Activated CD8-positive, alpha-beta memory T cell treated with anti-CD3 and anti-CD28 coated beads, Interleukin-2, amount 10 ng/mL, durations not matched to agents 7 days and 5 days (primary cell): Measurements from ENCODE around the gene APOA4. TPM values are rescaled to one million over a fixed set of nuclear protein-coding genes. Genes with fewer than 3 reads are reported as not detected.
"Not testable (repeated sequence)": the region's sequence is repeated elsewhere in the genome, so short reads cannot be mapped to it uniquely, and the experiment has no call there.

Experiments used
- ATAC-seq: fragments of 150-1000 bp; cut with Tn5 transposase; one replicate; pipeline ENCODE4 v1.10.0; 2021; ENCODE audit warnings: moderate library complexity
- CTCF ChIA-PET: fragments of 350-600 bp; sonication (Branson Sonifier 250); formaldehyde crosslinking; loops from one replicate; lab custom pipeline; 2021; ENCODE audit warnings: antibody characterized with exemption; lab: Charles Lee
- DNase-seq: peaks from one replicate; pipeline ENCODE4 v3.0.0-alpha.2; 2020
- H3K27ac Mint-ChIP-seq: one replicate; pipeline ENCODE4 v1.8.0; 2021; ENCODE audit warnings: mild to moderate bottlenecking, mixed read lengths
- H3K27me3 Mint-ChIP-seq: one replicate; pipeline ENCODE4 v1.8.0; 2021; ENCODE audit warnings: mixed read lengths
- H3K36me3 Mint-ChIP-seq: one replicate; pipeline ENCODE4 v1.8.0; 2021; ENCODE audit warnings: mild to moderate bottlenecking, mixed read lengths
- H3K4me1 Mint-ChIP-seq: one replicate; pipeline ENCODE4 v1.8.0; 2021; ENCODE audit warnings: mixed read lengths
- H3K4me3 Mint-ChIP-seq: one replicate; pipeline ENCODE4 v1.8.0; 2021; ENCODE audit warnings: mild to moderate bottlenecking, moderate library complexity, mixed read lengths
- H3K9me3 Mint-ChIP-seq: one replicate; pipeline ENCODE4 v1.8.0; 2022; ENCODE audit warnings: low read depth, mixed read lengths
- total RNA-seq, 2 experiments: library from RNA; stranded (reverse); gene quantifications; one replicate each; pipeline ENCODE4 v1.2.3, GENCODE V29; 2021

Gene APOA4
- total RNA-seq, 2 experiments from 2014 or later = not detected

DNA sequence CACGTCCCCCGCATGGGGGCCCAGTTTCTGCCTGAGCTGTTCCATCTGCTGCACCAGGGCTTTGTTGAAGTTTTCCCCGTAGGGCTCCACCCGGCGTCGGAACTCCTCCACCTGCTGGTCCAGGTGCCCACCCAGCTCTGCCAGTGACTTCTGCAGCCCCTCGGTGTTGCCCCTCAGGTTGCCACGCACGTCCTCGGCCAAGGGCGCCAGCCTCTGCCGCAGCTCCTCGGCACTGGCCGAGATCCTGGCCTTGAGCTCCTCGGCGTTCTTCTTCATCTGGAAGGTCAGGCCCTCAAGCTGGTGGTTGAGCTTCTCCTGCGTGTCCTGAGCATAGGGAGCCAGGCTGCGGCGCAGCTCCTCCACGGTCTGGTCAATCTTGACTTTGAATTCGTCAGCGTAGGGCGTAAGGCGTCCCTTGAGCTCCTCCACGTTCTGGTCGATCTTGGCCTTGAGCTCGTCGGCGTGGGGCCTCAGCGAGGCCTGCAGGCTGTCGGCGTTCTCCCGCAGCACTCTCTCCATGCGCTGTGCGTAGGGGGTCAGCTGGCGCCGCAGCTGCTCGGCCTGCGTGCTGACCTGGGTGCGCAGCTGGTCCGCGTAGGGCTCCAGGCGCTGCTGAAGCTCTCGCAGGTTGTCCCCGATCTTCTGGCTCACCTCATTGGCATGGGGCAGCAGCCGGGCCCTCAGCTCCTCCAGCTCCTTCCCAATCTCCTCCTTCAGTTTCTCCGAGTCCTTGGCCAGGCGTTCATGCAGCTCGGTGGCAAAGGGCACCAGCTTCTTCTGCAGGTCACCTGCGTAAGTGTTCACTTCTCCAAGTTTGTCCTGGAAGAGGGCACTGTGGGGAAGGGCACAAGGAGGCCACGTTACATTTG, 1.8 kb downstream of the APOA4 start:
- no peaks in the 10 kb centered on the region for H3K36me3 Mint-ChIP-seq
- no peaks in the 10 kb centered on the region for H3K27me3 Mint-ChIP-seq
- no peak for DNase-seq
- no peaks in the 10 kb centered on the region for H3K9me3 Mint-ChIP-seq
- H3K4me3 Mint-ChIP-seq = no peak overlapping the region
- no peak for ATAC-seq
- no peaks in the 10 kb centered on the region for H3K4me1 Mint-ChIP-seq
- H3K27ac Mint-ChIP-seq = no peak overlapping the region
- CTCF ChIA-PET = interaction anchor here (1.1 to 3.4 kb wide), 3 partner anchors 12 to 88 kb away, joined by 3 to 11 read pairs (median 5); partner anchors contain the start of gene APOA5

DNA sequence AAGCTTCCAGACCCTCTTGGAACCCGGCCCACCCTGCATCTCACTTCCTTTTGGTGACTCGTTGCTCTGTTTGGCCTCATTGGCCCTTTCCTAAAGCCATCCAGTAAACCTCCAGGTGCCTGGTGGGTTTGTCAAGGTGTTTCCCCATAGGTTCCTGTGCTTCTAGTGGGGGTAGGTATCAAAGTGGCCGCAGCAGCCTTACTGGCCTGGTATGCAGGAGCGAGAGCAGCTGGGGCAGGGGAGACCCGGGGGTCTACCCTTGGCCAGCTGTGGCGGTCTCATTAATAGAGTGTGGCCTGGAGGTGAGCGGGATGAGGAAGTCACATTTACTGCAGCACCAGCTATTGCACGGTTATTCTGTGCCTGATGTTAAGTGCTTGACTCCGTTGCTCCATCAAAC, 4.1 kb downstream of the APOA4 start:
- H3K27ac Mint-ChIP-seq = no peak overlapping the region
- H3K36me3 Mint-ChIP-seq = no peaks in the 10 kb centered on the region
- H3K27me3 Mint-ChIP-seq = no peaks in the 10 kb centered on the region
- H3K9me3 Mint-ChIP-seq = no peaks in the 10 kb centered on the region
- ATAC-seq (no peak), DNase-seq (no peak)
- H3K4me3 Mint-ChIP-seq = no peak overlapping the region
- no peaks in the 10 kb centered on the region for H3K4me1 Mint-ChIP-seq
- CTCF ChIA-PET = no interaction called here

DNA sequence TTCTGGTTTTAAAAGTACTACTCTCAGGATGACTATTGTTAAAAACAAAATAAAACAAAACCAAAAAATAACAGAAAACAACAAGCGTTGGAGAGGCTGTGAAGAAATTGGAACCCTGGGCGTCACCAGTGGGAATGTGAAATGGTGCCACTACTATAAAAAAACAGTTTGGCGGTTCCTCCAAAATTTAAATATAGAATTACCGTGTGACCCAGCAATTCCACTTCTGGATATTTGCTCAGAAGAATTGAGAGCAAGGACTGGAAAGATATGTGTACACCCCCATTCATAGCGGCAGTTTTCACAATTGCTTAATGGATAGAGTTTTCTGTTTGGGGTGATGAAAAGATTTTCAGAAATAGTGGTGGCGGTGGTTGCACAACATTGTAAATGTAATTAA, 8.6 kb downstream of the APOA4 start:
- no peaks in the 10 kb centered on the region for H3K4me1 Mint-ChIP-seq
- H3K36me3 Mint-ChIP-seq = no peaks in the 10 kb centered on the region
- DNase-seq (no peak), ATAC-seq (no peak)
- no peaks in the 10 kb centered on the region for H3K27me3 Mint-ChIP-seq
- H3K9me3 Mint-ChIP-seq = no peaks in the 10 kb centered on the region
- no peak overlapping the region for H3K27ac Mint-ChIP-seq
- no peak overlapping the region for H3K4me3 Mint-ChIP-seq
- CTCF ChIA-PET = no interaction called here

DNA sequence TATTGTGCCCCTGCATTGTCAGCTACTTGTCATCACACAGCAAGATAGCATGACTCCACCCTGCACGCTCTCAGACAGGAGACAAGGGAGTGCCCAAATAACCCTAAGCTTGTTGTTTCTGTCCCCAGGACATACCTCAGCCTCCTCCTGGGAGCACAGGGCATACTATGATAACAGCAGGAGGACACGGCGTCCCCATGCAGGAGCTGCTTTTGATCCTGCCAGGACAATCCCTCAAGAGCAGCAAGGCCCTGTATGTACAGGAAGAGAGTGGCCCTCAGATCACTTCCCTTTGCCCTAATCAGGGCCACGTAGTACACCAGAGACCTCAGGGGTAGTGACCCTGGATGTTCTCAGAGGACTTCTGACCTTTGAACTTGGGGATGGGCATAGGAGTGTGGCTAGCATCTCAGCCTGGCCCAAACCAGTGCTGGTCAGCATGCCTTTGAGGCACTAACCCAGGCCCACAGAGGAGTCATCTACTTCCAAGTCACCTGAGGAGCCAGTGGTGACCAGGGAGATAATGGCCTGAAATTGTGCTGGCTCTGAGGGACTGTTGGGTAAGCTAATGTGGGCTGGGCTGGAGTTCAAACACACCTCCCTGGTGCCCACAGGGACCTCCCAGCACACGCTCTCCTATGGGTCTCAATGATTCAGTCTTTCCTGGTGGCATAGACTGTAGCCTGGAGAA, 9.2 kb downstream of the APOA4 start:
- ATAC-seq = no peak
- no peaks in the 10 kb centered on the region for H3K36me3 Mint-ChIP-seq
- CTCF ChIA-PET = interaction anchor here (1.0 to 2.1 kb wide), 5 partner anchors 9 to 23 kb away, joined by 3 to 10 read pairs (median 5); partner anchors contain the start of gene APOA5
- no peak overlapping the region for H3K27ac Mint-ChIP-seq
- no peaks in the 10 kb centered on the region for H3K4me1 Mint-ChIP-seq
- H3K9me3 Mint-ChIP-seq = no peaks in the 10 kb centered on the region
- DNase-seq = peak; percentile 36
- H3K27me3 Mint-ChIP-seq = no peaks in the 10 kb centered on the region
- H3K4me3 Mint-ChIP-seq = no peak overlapping the region

DNA sequence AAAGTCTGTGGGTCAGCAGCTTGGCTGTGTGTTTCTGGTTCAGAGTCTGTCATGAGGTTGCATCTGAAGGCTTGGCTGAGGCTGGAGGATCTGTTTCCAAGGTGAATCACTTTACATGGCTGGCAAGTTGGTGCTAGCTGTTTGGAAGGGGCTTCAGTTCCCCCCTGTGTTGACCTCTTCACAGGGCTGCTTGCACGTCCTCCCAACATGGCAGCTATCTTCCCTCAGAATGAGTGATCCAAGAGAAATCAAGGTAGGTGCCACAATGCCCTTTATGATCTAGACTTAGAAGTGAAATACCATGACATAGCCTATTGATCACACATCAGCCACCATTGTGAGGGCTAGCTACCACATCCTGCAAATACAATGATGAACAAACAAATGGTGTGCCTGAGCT, 9.9 kb downstream of the APOA4 start:
- no peaks in the 10 kb centered on the region for H3K4me1 Mint-ChIP-seq
- CTCF ChIA-PET = interaction anchor here (0.7 to 2.1 kb wide), 7 partner anchors 8 to 23 kb away, joined by 3 to 10 read pairs (median 3); partner anchors contain the start of genes APOA4 and APOA5
- no peak overlapping the region for H3K4me3 Mint-ChIP-seq

DNA sequence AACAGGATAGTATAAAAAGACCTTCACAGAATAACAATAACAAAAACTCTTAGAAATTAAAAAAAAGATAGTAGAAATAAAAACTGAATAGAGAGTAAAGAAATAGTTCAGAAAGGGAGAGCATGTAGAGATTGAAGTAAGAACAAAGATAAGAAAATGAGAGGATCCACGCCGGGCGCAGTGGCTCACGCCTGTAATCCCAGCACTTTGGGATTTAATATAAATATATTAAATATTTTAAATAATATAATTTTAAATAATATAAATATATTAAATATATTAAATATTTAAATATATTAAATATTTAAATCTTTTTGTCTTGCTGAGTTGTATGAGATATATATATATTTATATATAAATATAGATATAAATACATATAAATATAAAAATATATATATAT, 11.0 kb downstream of the APOA4 start:
- H3K36me3 Mint-ChIP-seq = no peaks in the 10 kb centered on the region
- H3K27me3 Mint-ChIP-seq = no peaks in the 10 kb centered on the region
- H3K27ac Mint-ChIP-seq = no peak overlapping the region
- no peak overlapping the region for H3K4me3 Mint-ChIP-seq
- H3K9me3 Mint-ChIP-seq = no peaks in the 10 kb centered on the region
- ATAC-seq (no peak), DNase-seq (no peak)
- H3K4me1 Mint-ChIP-seq = no peaks in the 10 kb centered on the region
- CTCF ChIA-PET = interaction anchor here (1.0 to 2.1 kb wide), 3 partner anchors 11 to 24 kb away, joined by 3 to 8 read pairs (median 5); partner anchors contain the start of gene APOA4

More for the DNA sequence above, 9.9 kb downstream of the APOA4 start:
- DNase-seq (no peak), ATAC-seq (no peak)
- H3K36me3 Mint-ChIP-seq = no peaks in the 10 kb centered on the region
- no peaks in the 10 kb centered on the region for H3K9me3 Mint-ChIP-seq
- H3K27ac Mint-ChIP-seq = no peak overlapping the region
- H3K27me3 Mint-ChIP-seq = no peaks in the 10 kb centered on the region

DNA sequence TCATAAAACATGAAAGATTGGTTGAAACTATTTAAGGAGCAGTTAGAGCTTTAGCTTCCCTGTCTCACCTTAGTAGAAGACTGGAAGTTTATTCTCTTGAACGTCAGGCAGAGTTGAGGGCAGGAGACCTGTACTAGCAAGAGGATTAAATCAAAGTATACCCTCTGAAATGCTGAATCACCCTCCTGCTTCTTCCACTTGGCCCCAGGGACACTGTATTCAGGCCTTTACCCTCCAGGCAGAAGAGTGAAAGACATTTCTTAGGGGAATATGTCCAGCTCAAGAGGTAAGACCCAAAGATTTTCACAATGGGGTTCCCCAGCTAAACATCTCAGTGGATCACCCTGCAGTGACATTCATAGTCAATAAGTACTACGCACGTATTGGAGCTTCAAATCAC, 11.9 kb downstream of the APOA4 start:
- no peaks in the 10 kb centered on the region for H3K27me3 Mint-ChIP-seq
- no peaks in the 10 kb centered on the region for H3K36me3 Mint-ChIP-seq
- H3K9me3 Mint-ChIP-seq = no peaks in the 10 kb centered on the region
- H3K4me1 Mint-ChIP-seq = no peaks in the 10 kb centered on the region
- H3K27ac Mint-ChIP-seq = no peak overlapping the region
- CTCF ChIA-PET = interaction anchor here (1.0 kb wide), 1 partner anchor 24 kb away, joined by 4 read pairs; no protein-coding TSS in a partner anchor
- H3K4me3 Mint-ChIP-seq = no peak overlapping the region
- DNase-seq (no peak), ATAC-seq (no peak)

DNA sequence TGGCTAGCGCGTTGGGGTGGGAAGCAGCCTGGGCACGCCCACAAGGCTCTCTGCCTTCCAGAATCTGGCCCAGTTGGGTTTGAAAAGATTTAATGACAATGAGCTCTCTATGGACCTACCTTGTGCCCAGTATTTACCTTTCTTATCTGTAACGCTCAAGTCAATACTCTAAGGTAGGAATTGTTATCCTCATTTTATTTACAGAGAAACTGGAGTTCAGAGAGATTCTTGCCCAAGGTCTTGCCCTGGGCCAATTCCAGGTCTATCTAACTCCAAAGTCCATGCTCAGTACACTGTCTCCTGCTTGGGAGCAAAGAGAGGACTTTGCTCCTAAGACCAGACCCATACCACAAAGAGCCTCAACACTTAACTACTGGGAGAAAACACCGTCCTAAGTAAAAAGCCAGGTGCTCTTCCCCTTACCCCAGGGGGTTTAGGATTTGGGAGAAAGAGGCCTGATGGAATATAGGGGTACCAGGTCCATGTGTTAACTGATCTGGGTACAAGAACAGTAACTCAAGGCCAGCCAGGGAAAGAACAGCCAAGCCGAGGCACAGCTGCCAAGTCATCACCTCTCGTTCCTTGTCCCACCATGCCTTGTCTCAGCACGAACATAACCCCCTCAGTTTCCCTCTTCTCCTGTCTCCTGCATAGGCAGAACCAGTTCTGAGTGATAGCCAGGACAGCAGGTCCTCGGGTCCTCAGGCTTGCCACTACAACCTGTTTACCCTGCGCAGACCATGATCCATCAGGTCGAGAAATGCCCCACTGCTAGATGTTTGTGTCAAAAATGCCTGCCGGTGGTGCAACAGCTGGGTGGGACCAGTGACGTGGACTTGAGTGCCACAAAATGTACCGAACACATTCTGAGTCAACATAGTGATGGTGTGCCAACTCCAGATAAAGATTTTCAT, 14.6 kb downstream of the APOA4 start:
- no peaks in the 10 kb centered on the region for H3K9me3 Mint-ChIP-seq
- no peak for DNase-seq
- no peaks in the 10 kb centered on the region for H3K4me1 Mint-ChIP-seq
- CTCF ChIA-PET = interaction anchor here (1.0 kb wide), 1 partner anchor 27 kb away, joined by 3 read pairs; no protein-coding TSS in a partner anchor
- H3K27me3 Mint-ChIP-seq = peaks cover 3% of the 10 kb centered on the region
- no peak overlapping the region for H3K4me3 Mint-ChIP-seq
- no peaks in the 10 kb centered on the region for H3K36me3 Mint-ChIP-seq
- H3K27ac Mint-ChIP-seq = no peak overlapping the region
- no peak for ATAC-seq

DNA sequence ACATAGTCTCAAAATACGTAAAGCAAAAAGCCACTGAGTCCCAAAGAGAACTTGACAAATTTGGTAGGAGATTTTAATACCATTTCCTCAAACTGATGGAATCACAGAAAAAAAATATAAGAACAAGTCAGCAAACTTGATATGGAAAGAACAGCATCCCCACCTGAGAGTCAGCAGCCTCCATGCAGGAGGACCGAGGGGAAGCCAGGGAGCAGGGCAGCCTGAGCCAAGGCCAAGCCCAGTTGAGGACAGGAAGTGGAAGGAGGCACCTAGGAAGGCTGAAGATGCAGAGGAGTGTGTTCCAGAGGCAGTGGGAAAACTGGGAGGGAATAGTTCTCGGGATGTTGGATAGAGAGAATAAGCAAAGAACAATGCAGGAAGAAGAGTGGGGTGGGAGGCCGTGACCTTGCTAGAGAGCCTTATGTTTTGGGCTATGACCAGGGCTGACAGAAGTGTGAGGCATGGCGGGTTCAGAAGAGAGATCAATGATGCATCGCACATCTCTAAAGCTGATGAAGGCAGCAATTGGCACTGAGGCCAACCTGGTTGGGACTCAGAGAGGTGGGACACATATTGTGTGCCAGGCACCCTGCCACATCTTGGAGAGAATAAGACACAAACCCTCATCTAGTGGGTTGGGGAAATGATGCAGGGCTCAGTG, 15.4 kb downstream of the APOA4 start:
- CTCF ChIA-PET = no interaction called here
- H3K36me3 Mint-ChIP-seq = no peaks in the 10 kb centered on the region
- H3K27me3 Mint-ChIP-seq = peaks cover 4% of the 10 kb centered on the region
- ATAC-seq (no peak), DNase-seq (no peak)
- H3K9me3 Mint-ChIP-seq = no peaks in the 10 kb centered on the region
- H3K27ac Mint-ChIP-seq = no peak overlapping the region
- no peaks in the 10 kb centered on the region for H3K4me1 Mint-ChIP-seq
- no peak overlapping the region for H3K4me3 Mint-ChIP-seq

DNA sequence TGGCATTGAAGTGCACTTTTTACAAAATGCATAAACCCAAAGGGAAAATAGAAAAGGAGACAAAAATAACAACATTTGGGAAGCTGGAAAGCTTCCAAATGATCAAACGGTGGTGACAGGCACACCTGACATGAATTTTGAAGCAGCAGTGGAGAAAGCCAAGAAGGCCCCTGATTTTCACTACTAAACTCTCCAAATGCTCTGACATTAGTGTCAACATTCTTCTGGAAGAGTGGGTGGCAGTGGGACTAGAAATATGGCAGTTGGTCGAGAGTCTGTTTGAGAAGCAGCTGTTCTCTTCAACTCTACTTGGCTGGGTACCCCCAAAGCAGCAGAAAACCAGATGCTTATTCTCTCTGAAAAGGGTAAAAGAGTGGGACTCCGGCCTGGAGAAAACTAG, 19.1 kb downstream of the APOA4 start:
- peaks cover 1% of the 10 kb centered on the region for H3K36me3 Mint-ChIP-seq
- H3K4me1 Mint-ChIP-seq = no peaks in the 10 kb centered on the region
- no peak for ATAC-seq
- DNase-seq = no peak
- H3K9me3 Mint-ChIP-seq = no peaks in the 10 kb centered on the region
- H3K27me3 Mint-ChIP-seq = peaks cover 19% of the 10 kb centered on the region
- CTCF ChIA-PET = interaction anchor here (1.9 kb wide), 1 partner anchor 32 kb away, joined by 8 read pairs; no protein-coding TSS in a partner anchor
- H3K4me3 Mint-ChIP-seq = no peak overlapping the region
- no peak overlapping the region for H3K27ac Mint-ChIP-seq

DNA sequence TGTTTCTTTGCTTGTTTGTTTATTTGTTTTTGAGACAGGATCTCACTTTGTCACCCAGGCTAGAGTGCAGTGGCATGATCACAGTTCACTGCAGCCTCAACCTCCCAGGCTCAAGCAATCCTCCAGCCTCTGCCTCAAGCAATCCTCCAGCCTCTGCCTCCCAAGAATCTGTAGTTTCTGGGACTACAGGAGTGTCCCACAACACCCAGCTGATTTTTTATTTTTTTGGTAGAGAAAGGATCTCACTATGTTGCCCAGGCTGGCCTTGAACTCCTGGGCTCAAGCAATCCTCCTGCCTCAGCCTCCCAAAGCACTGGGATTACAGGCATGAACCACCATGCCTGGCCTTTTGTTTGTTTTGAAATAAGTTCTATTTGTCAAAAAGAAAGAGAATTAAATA, 21.4 kb downstream of the APOA4 start:
- CTCF ChIA-PET = interaction anchor here (1.2 to 3.1 kb wide), 2 partner anchors 11 to 34 kb away, joined by 3 to 23 read pairs; partner anchors contain the start of gene APOA5

DNA sequence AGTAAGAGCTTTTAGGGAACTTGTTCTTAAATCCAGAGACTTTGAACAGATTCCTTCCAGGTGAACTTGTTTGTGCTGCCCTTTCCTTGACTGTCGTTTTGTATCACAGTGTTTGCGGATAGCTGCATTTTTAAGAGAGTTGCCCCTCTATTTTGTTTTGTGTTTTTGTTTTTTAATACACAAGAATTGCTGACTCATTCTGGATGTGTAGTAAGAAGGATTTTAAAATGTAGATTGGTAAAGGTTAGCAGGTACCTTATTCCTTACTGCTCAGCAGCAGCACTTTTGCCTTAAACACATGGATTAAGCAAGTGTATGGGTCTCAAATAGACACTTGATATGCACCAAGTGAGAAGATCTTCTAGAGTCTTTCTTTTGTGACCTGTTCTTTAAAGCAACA, 22.5 kb downstream of the APOA4 start:
- H3K27me3 Mint-ChIP-seq = peaks cover 23% of the 10 kb centered on the region
- no peak overlapping the region for H3K4me3 Mint-ChIP-seq
- no peaks in the 10 kb centered on the region for H3K9me3 Mint-ChIP-seq
- DNase-seq (no peak), ATAC-seq (no peak)
- peaks cover 3% of the 10 kb centered on the region for H3K4me1 Mint-ChIP-seq
- peaks cover 1% of the 10 kb centered on the region for H3K36me3 Mint-ChIP-seq
- CTCF ChIA-PET = interaction anchor here (3.1 kb wide), 1 partner anchor 10 kb away, joined by 23 read pairs; the partner anchor contains the start of gene APOA5
- no peak overlapping the region for H3K27ac Mint-ChIP-seq

More for the DNA sequence above, 21.4 kb downstream of the APOA4 start:
- peaks cover 23% of the 10 kb centered on the region for H3K27me3 Mint-ChIP-seq
- H3K36me3 Mint-ChIP-seq, H3K9me3 Mint-ChIP-seq, H3K4me3 Mint-ChIP-seq, ATAC-seq, H3K4me1 Mint-ChIP-seq, DNase-seq, H3K27ac Mint-ChIP-seq: not testable (repeated sequence)
